Uterus (tissue), 2 donors: ENCODE results near the gene DNAJC16.

Experiments
- POLR2A ChIP-seq, 2 donors: fragments of 450-650 bp; IDR thresholded peaks; one replicate each; pipeline ENCODE4 v1.6.1; 2016; ENCODE audit warnings: antibody characterized with exemption in 2 of 2, mild to moderate bottlenecking in 1 of 2, moderate library complexity in 1 of 2
- TF ChIP-seq, protein P1 (sequence below), 4 experiments: fragments of 200-600 bp in 2 of 4; fragments of 450-650 bp in 2 of 4; sonication (generic) in 2 of 4; IDR thresholded peaks; one replicate each; pipeline ENCODE4 v1.5.1; 2016 to 2019; ENCODE audit warnings: antibody characterized with exemption in 4 of 4, mild to moderate bottlenecking in 2 of 4, moderate library complexity in 1 of 4

DNA sequence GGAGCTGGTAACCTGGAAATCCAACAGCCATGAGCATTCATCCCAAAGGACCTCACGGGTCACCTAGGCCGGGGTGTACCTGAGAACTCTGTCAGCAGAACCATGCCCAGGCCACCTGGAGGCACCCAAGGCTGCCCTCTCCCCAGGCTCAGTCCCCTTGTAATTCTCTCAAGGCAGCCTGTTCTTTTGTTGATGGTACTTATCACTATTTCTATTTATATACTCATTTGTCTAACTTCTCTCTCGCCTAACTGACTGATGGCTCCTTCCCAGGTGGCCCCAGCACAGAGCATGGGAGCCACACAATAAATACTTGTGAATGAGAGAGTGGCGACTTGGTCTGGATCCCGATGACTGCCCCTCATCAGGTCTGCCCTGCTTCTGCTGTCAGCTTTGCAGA is 19.4 kb upstream of the DNAJC16 start:
- TF ChIP-seq, protein P1, sequence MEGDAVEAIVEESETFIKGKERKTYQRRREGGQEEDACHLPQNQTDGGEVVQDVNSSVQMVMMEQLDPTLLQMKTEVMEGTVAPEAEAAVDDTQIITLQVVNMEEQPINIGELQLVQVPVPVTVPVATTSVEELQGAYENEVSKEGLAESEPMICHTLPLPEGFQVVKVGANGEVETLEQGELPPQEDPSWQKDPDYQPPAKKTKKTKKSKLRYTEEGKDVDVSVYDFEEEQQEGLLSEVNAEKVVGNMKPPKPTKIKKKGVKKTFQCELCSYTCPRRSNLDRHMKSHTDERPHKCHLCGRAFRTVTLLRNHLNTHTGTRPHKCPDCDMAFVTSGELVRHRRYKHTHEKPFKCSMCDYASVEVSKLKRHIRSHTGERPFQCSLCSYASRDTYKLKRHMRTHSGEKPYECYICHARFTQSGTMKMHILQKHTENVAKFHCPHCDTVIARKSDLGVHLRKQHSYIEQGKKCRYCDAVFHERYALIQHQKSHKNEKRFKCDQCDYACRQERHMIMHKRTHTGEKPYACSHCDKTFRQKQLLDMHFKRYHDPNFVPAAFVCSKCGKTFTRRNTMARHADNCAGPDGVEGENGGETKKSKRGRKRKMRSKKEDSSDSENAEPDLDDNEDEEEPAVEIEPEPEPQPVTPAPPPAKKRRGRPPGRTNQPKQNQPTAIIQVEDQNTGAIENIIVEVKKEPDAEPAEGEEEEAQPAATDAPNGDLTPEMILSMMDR (IDR thresholded peaks at IDR 0.05), result no peak
- TF ChIP-seq POLR2A (IDR thresholded peaks at IDR 0.05), result no peak
